T-helper 2 cell treated with Interferon-gamma antibody and Interleukin-4, amounts not matched to agents 5 μg/mL and 100 μg/mL, for 36 hours (primary cell): ENCODE results near the gene LONP1.
A peak's percentile ranks its signal among the peaks of the same experiment; 100 is the strongest.
"Not testable (repeated sequence)": the region's sequence is repeated elsewhere in the genome, so short reads cannot be mapped to it uniquely, and the experiment has no call there.

ENCODE experiments used
- DNase-seq: peaks from one replicate; pipeline ENCODE4 v3.0.0; 2021; ENCODE audit warnings: low spot score
- H3K27ac Mint-ChIP-seq: one replicate; pipeline ENCODE4 v1.8.0; 2021; ENCODE audit warnings: mild to moderate bottlenecking, mixed read lengths
- H3K27me3 Mint-ChIP-seq: one replicate; pipeline ENCODE4 v1.8.0; 2021; ENCODE audit warnings: low read depth, mixed read lengths
- H3K36me3 Mint-ChIP-seq: one replicate; pipeline ENCODE4 v1.8.0; 2021; ENCODE audit warnings: low read depth, mixed read lengths
- H3K4me1 Mint-ChIP-seq: one replicate; pipeline ENCODE4 v1.8.0; 2021; ENCODE audit warnings: low read depth, mixed read lengths
- H3K4me3 Mint-ChIP-seq: one replicate; pipeline ENCODE4 v1.8.0; 2022; ENCODE audit warnings: mild to moderate bottlenecking, moderate library complexity, mixed read lengths
- H3K9me3 Mint-ChIP-seq: one replicate; pipeline ENCODE4 v1.8.0; 2021; ENCODE audit warnings: mixed read lengths

Gene LONP1

GRCh38 chr19:5703819-5704818 lies 15.8 kb downstream of the LONP1 start:
- Mint-ChIP-seq H3K4me3 (no peak overlapping the region), H3K4me1 (no peaks in the 10 kb centered on the region), H3K9me3 (no peaks in the 10 kb centered on the region), H3K36me3 (peaks cover 27% of the 10 kb centered on the region), H3K27ac (no peak overlapping the region), H3K27me3 (no peaks in the 10 kb centered on the region)
- no peak for DNase-seq

GRCh38 chr19:5702053-5702410 lies 17.9 kb downstream of the LONP1 start:
- not testable (repeated sequence) for H3K9me3 Mint-ChIP-seq

GRCh38 chr19:5700455-5701092 lies 19.4 kb downstream of the LONP1 start:
- no peak overlapping the region for H3K27ac Mint-ChIP-seq
- no peaks in the 10 kb centered on the region for H3K4me1 Mint-ChIP-seq
- H3K36me3 Mint-ChIP-seq = peaks cover 29% of the 10 kb centered on the region
- DNase-seq = no peak
- H3K9me3 Mint-ChIP-seq = no peaks in the 10 kb centered on the region
- H3K4me3 Mint-ChIP-seq = no peak overlapping the region
- no peaks in the 10 kb centered on the region for H3K27me3 Mint-ChIP-seq

More at GRCh38 chr19:5702053-5702410, 17.9 kb downstream of the LONP1 start:
- not testable (repeated sequence) for H3K4me3 Mint-ChIP-seq, H3K4me1 Mint-ChIP-seq, H3K27ac Mint-ChIP-seq, DNase-seq, H3K27me3 Mint-ChIP-seq
- H3K36me3 Mint-ChIP-seq = peaks cover 30% of the 10 kb centered on the region

GRCh38 chr19:5698635-5699422 lies 21.1 kb downstream of the LONP1 start:
- H3K4me1 Mint-ChIP-seq = no peaks in the 10 kb centered on the region
- no peak overlapping the region for H3K27ac Mint-ChIP-seq
- H3K9me3 Mint-ChIP-seq = no peaks in the 10 kb centered on the region
- DNase-seq = no peak
- H3K4me3 Mint-ChIP-seq = no peak overlapping the region
- H3K27me3 Mint-ChIP-seq = no peaks in the 10 kb centered on the region
- H3K36me3 Mint-ChIP-seq = peaks cover 34% of the 10 kb centered on the region

- Mint-ChIP-seq H3K36me3 (peaks cover 31% of the 10 kb centered on the region), H3K4me3 (no peak overlapping the region), H3K4me1 (no peaks in the 10 kb centered on the region), H3K27ac (no peak overlapping the region), H3K27me3 (no peaks in the 10 kb centered on the region), H3K9me3 (no peaks in the 10 kb centered on the region)
- DNase-seq = no peak
Measured at GRCh38 chr19:5697890-5698634, 21.9 kb downstream of the LONP1 start.

GRCh38 chr19:5697022-5697889 lies 22.7 kb downstream of the LONP1 start:
- H3K27me3 Mint-ChIP-seq = no peaks in the 10 kb centered on the region
- DNase-seq = no peak
- H3K27ac Mint-ChIP-seq = no peak overlapping the region
- no peaks in the 10 kb centered on the region for H3K9me3 Mint-ChIP-seq
- H3K36me3 Mint-ChIP-seq = peaks cover 38% of the 10 kb centered on the region
- peaks cover 3% of the 10 kb centered on the region for H3K4me1 Mint-ChIP-seq
- no peak overlapping the region for H3K4me3 Mint-ChIP-seq

GRCh38 chr19:5696196-5697021 lies 23.5 kb downstream of the LONP1 start:
- Mint-ChIP-seq H3K4me3 (no peak overlapping the region), H3K27me3 (no peaks in the 10 kb centered on the region), H3K27ac (no peak overlapping the region), H3K9me3 (no peaks in the 10 kb centered on the region), H3K4me1 (peaks cover 3% of the 10 kb centered on the region), H3K36me3 (peaks cover 39% of the 10 kb centered on the region)
- DNase-seq = no peak

- peaks cover 39% of the 10 kb centered on the region for H3K36me3 Mint-ChIP-seq
- no peaks in the 10 kb centered on the region for H3K9me3 Mint-ChIP-seq
- no peak overlapping the region for H3K27ac Mint-ChIP-seq
Measured at GRCh38 chr19:5695649-5696195, 24.2 kb downstream of the LONP1 start.

GRCh38 chr19:5694956-5695648 lies 24.8 kb downstream of the LONP1 start:
- Mint-ChIP-seq H3K4me1 (peaks cover 7% of the 10 kb centered on the region), H3K36me3 (peaks cover 40% of the 10 kb centered on the region), H3K27ac (no peak overlapping the region), H3K9me3 (no peaks in the 10 kb centered on the region), H3K4me3 (no peak overlapping the region), H3K27me3 (no peaks in the 10 kb centered on the region)
- DNase-seq = no peak

More at GRCh38 chr19:5695649-5696195, 24.2 kb downstream of the LONP1 start:
- no peak overlapping the region for H3K4me3 Mint-ChIP-seq
- DNase-seq = no peak
- no peaks in the 10 kb centered on the region for H3K27me3 Mint-ChIP-seq
- H3K4me1 Mint-ChIP-seq = peaks cover 4% of the 10 kb centered on the region

- peak overlapping the region; percentile 65 for H3K27ac Mint-ChIP-seq
- H3K9me3 Mint-ChIP-seq = no peaks in the 10 kb centered on the region
- H3K4me3 Mint-ChIP-seq = no peak overlapping the region
- H3K27me3 Mint-ChIP-seq = no peaks in the 10 kb centered on the region
- peaks cover 10% of the 10 kb centered on the region for H3K4me1 Mint-ChIP-seq
- DNase-seq = no peak
- H3K36me3 Mint-ChIP-seq = peaks cover 40% of the 10 kb centered on the region
Measured at GRCh38 chr19:5694167-5694955, 25.6 kb downstream of the LONP1 start.
